Endothelial cell of umbilical vein (primary cell): Measurements from ENCODE around the gene RALGAPB. TPM values are rescaled to one million over a fixed set of nuclear protein-coding genes. Genes with fewer than 3 reads are reported as not detected.

Experiments used
- BruUV-seq: library from RNA; stranded (reverse); fragments of 400-500 nt; replicated peaks from 2 replicates; lab custom pipeline; 2021; lab: Mats Ljungman, UMichigan
- CTCF ChIA-PET: fragments of 300-600, 350-600 bp; sonication (Branson Sonifier 250); formaldehyde crosslinking; loops from one replicate; lab custom pipeline; 2021; ENCODE audit warnings: antibody characterized with exemption, inconsistent platforms; lab: Charles Lee
- POLR2A ChIA-PET: fragments of 300-600, 350-600 bp; sonication (Branson Sonifier 250); formaldehyde crosslinking; loops from one replicate; lab custom pipeline; 2021; ENCODE audit warnings: antibody characterized with exemption, inconsistent platforms; lab: Charles Lee
- DNase-seq: peaks from one replicate; pipeline ENCODE4 v3.0.0-alpha.2; 2011; ENCODE audit warnings: low read depth, low spot score
- FAIRE-seq: peaks from 2 replicates; lab custom pipeline; 2011; peaks lifted over from hg19 to GRCh38; lab: Jason Lieb, UNC
- H2AFZ ChIP-seq: 2 replicates; pipeline ENCODE4 v1.6.0; 2012; ENCODE audit warnings: low read depth, low read length, control low read depth, inconsistent platforms
- H3K27ac ChIP-seq: 2 replicates; pipeline ENCODE4 v1.5.1; 2011; ENCODE audit warnings: low read depth, mild to moderate bottlenecking, control low read depth, low read length, moderate library complexity; ENCODE audit not compliant: insufficient read depth
- H3K27me3 ChIP-seq, 2 experiments: 2 replicates each; pipeline versions ENCODE4 v1.6.0 to v1.6.1; 2011; ENCODE audit warnings: low read length in 2 of 2, mixed read lengths in 1 of 2; ENCODE audit not compliant: control insufficient read depth in 2 of 2, insufficient read depth in 2 of 2
- H3K36me3 ChIP-seq, 2 experiments: 2 replicates in 1 of 2; 3 replicates in 1 of 2; pipeline ENCODE4 v1.5.1; 2011; ENCODE audit warnings: low read length in 2 of 2, mild to moderate bottlenecking in 1 of 2, moderate library complexity in 1 of 2; ENCODE audit not compliant: control insufficient read depth in 2 of 2, insufficient read depth in 2 of 2; ENCODE audit errors: extremely low read depth in 1 of 2
- H3K4me1 ChIP-seq: 3 replicates; pipeline ENCODE4 v1.5.1; 2011; ENCODE audit warnings: mild to moderate bottlenecking, low read length; ENCODE audit not compliant: control insufficient read depth, insufficient read depth; ENCODE audit errors: extremely low read depth
- H3K4me2 ChIP-seq: 2 replicates; pipeline ENCODE4 v1.6.1; 2011; ENCODE audit warnings: low read length, control low read depth, mixed read lengths; ENCODE audit not compliant: insufficient read depth
- H3K4me3 ChIP-seq, 3 experiments: fragments of 200-600 bp in 1 of 3; sonication (generic), shearing (Covaris generic) in 1 of 3; replicated peaks in 1 of 3; 2 replicates each; pipeline ENCODE4 v1.5.1; 2011 to 2016; ENCODE audit warnings: control low read depth in 3 of 3, low read length in 3 of 3, mild to moderate bottlenecking in 2 of 3, inconsistent platforms in 1 of 3, low read depth in 1 of 3, moderate library complexity in 1 of 3; ENCODE audit not compliant: insufficient read depth in 1 of 3
- H3K79me2 ChIP-seq: 2 replicates; pipeline ENCODE4 v1.6.0; 2012; ENCODE audit warnings: low read length, inconsistent platforms; ENCODE audit not compliant: control insufficient read depth, insufficient read depth
- H3K9ac ChIP-seq: replicated peaks from 2 replicates; pipeline ENCODE3; 2011; ENCODE audit warnings: low read length, control low read depth; ENCODE audit not compliant: insufficient read depth; ENCODE audit errors: extremely low read depth
- H3K9me1 ChIP-seq: replicated peaks from 3 replicates; pipeline ENCODE4 v1.6.0; 2011; ENCODE audit warnings: mild to moderate bottlenecking, low read length; ENCODE audit not compliant: control insufficient read depth, insufficient read depth; ENCODE audit errors: extremely low read depth
- H3K9me3 ChIP-seq: replicated peaks from 2 replicates; pipeline ENCODE4 v1.5.1; 2012; ENCODE audit warnings: low read length, inconsistent platforms; ENCODE audit not compliant: control insufficient read depth, insufficient read depth
- H4K20me1 ChIP-seq: replicated peaks from 2 replicates; pipeline ENCODE3; 2011; ENCODE audit warnings: mild to moderate bottlenecking, low read length; ENCODE audit not compliant: control insufficient read depth, insufficient read depth; ENCODE audit errors: extremely low read depth
- CTCF ChIP-seq, 2 donors: IDR thresholded peaks; 1 replicate in 1 of 2; 2 replicates in 1 of 2; pipeline ENCODE4 v1.5.1; 2011; ENCODE audit warnings: low read length in 2 of 2, mild to moderate bottlenecking in 2 of 2, moderate library complexity in 2 of 2, control low read depth in 1 of 2, inconsistent platforms in 1 of 2, low read depth in 1 of 2; ENCODE audit not compliant: insufficient read depth in 1 of 2; ENCODE audit errors: extremely low read depth in 1 of 2
- EZH2 ChIP-seq: IDR thresholded peaks from 2 replicates; pipeline ENCODE4 v1.6.1; 2012; ENCODE audit warnings: borderline replicate concordance, low read depth, mild to moderate bottlenecking, moderate library complexity, low read length, inconsistent platforms; ENCODE audit not compliant: severe bottlenecking
- FOS ChIP-seq: IDR thresholded peaks from 2 replicates; pipeline ENCODE4 v1.6.1; 2011; ENCODE audit warnings: mild to moderate bottlenecking, low read length, moderate library complexity, borderline replicate concordance; ENCODE audit not compliant: insufficient read depth
- GATA2 ChIP-seq: IDR thresholded peaks from 2 replicates; pipeline ENCODE4 v1.7.0; 2011; ENCODE audit warnings: low read depth, mild to moderate bottlenecking, moderate library complexity, mixed read lengths, low read length; ENCODE audit not compliant: insufficient read length, insufficient read depth
- JUN ChIP-seq: IDR thresholded peaks from 2 replicates; pipeline ENCODE4 v1.6.1; 2011; ENCODE audit warnings: borderline replicate concordance, low read depth; ENCODE audit not compliant: insufficient read length, insufficient read depth
- MAX ChIP-seq: IDR thresholded peaks from 2 replicates; pipeline ENCODE4 v1.6.1; 2011; ENCODE audit not compliant: insufficient read depth, insufficient read length
- MYC ChIP-seq: IDR thresholded peaks from one replicate; pipeline ENCODE4 v1.6.1; 2011; ENCODE audit warnings: mild to moderate bottlenecking, low read depth, low read length
- POLR2A ChIP-seq: IDR thresholded peaks from 2 replicates; pipeline ENCODE4 v1.6.1; 2012; ENCODE audit warnings: low read depth, mild to moderate bottlenecking, control low read depth, low read length
- POLR2AphosphoS5 ChIP-seq: IDR thresholded peaks from 2 replicates; pipeline ENCODE4 v1.6.1; 2012; ENCODE audit warnings: low read depth, mild to moderate bottlenecking, control low read depth, low read length, moderate library complexity; ENCODE audit not compliant: insufficient read depth
- dilution Hi-C: fragments of 300-500 bp; cut with MboI; formaldehyde crosslinking; loops from one replicate; pipeline ENCODE4 v1.15.0; 2019; ENCODE audit warnings: low sequenced_read_pairs; ENCODE audit not compliant: extremely low pct_ligation_motif_present
- intact Hi-C: fragments of 100-400 bp; cut with micrococcal nuclease; formaldehyde crosslinking; loops from one replicate; pipeline ENCODE4 v1.10.0; 2022
- polyA plus RNA-seq, 4 experiments: library from polyadenylated mRNA; depleted of rRNA in 3 of 4; stranded (reverse) in 3 of 4; unstranded in 1 of 4; fragments of >200 nt; gene quantifications; 2 replicates each; pipeline versions ENCODE4 v1.2.1 to v1.2.3, GENCODE V29; 2011 to 2012; ENCODE audit warnings: missing spikeins in 1 of 4
- total RNA-seq: library from RNA; stranded (reverse); gene quantifications from 2 replicates; pipeline ENCODE4 v1.2.3, GENCODE V29; 2021

The RALGAPB gene
- total and polyA plus RNA-seq, 2 donors (not counting 3 experiments of a cell fraction or from before 2014, with no cell fraction given): 12.8 to 38.7 TPM

- no TSS peak for BruUV-seq
- no peaks in the 10 kb centered on the region for H3K9me1 ChIP-seq
- no peak for DNase-seq
- peaks cover 0 to 2% of the 10 kb centered on the region in 2 experiments for H3K27me3 ChIP-seq
- H3K4me3 ChIP-seq: no peak overlapping the region
- intact Hi-C loops (no loop called here), dilution Hi-C loops (no loop called here)
- H3K4me2 ChIP-seq: no peak overlapping the region
- H3K27ac ChIP-seq: no peak overlapping the region
- CTCF ChIA-PET: no interaction called here
- TF ChIP-seq POLR2AphosphoS5: no peak
- TF ChIP-seq EZH2: no peak
- TF ChIP-seq MYC: no peak
- no peak for TF ChIP-seq JUN
- no peak for FAIRE-seq
- H3K9ac ChIP-seq: no peak overlapping the region
- H3K4me1 ChIP-seq: peaks cover 7% of the 10 kb centered on the region
- no peak overlapping the region for H2AFZ ChIP-seq
- no peaks in the 10 kb centered on the region for H3K79me2 ChIP-seq
- H3K9me3 ChIP-seq: no peaks in the 10 kb centered on the region
- no peaks in the 10 kb centered on the region for H3K36me3 ChIP-seq
- POLR2A ChIA-PET: no interaction called here
- H4K20me1 ChIP-seq: no peaks in the 10 kb centered on the region
These were observed 135.5 kb downstream of the RALGAPB start for GRCh38 chr20:38608188-38608587.

GRCh38 chr20:38609815-38610214 lies 137.2 kb downstream of the RALGAPB start:
- CTCF ChIA-PET: no interaction called here
- no peak for DNase-seq

More at GRCh38 chr20:38609815-38610214, 137.2 kb downstream of the RALGAPB start:
- Histone ChIP-seq H3K27me3 (peaks cover 0 to 3% of the 10 kb centered on the region in 2 experiments), H3K4me2 (no peak overlapping the region), H3K9me3 (no peaks in the 10 kb centered on the region), H3K9me1 (no peaks in the 10 kb centered on the region), H4K20me1 (no peaks in the 10 kb centered on the region), H3K36me3 (no peaks in the 10 kb centered on the region), H3K27ac (no peak overlapping the region), H3K79me2 (no peaks in the 10 kb centered on the region), H3K4me3 (no peak overlapping the region), H3K9ac (no peak overlapping the region), H2AFZ (no peak overlapping the region), H3K4me1 (peaks cover 6% of the 10 kb centered on the region)
- intact Hi-C loops (no loop called here), dilution Hi-C loops (no loop called here)
- POLR2A ChIA-PET: no interaction called here
- FAIRE-seq: no peak
- no TSS peak for BruUV-seq
- TF ChIP-seq JUN (no peak), MAX (no peak), GATA2 (no peak), FOS (no peak), POLR2A (no peak), MYC (no peak), POLR2AphosphoS5 (no peak), CTCF (IDR thresholded peaks at IDR 0.05; ENCODE audit: extremely low read depth in 1 of 2, insufficient read depth in 1 of 2, low read depth in 1 of 2, low read length in 2 of 2) (no peak), EZH2 (no peak)
